Measurements from ENCODE around the gene LPP. TPM values are rescaled to one million over a fixed set of nuclear protein-coding genes. Genes with fewer than 3 reads are reported as not detected.

The LPP gene
- polyA plus RNA-seq, 2 of the 4 experiments (the other 2 are of a cell fraction): 11.0 to 30.8 TPM

DNA sequence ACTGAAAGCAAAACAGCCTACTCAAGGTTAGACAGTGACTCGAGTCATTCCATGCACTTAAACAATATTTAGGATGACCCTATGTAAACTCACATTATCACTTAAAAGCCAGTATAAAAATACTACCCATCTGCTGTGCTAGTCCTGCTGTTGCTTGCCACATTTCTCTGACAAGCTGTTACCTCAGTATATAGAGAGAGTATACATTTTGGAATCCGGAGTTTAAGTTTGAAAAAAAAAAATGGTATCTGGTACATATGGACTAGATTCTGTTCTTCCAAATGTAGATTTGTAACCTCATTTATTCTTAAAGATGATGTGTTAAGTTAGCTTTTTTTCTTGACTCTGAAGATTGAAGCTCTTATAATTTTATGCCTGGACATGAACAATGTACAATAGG, 514.0 kb downstream of the LPP start:
- WGBS (ENCODE audit: missing lambda C conversion rate): 76% methylated on average over 2 of the region's 2 CpGs
- no peak overlapping the region for H3K4me2 ChIP-seq
- ChIA-PET CTCF (no interaction called here), POLR2A (no interaction called here)
- no peak for DNase-seq (ENCODE audit: low read depth in 1 of 2, low spot score in 1 of 2)
- TF ChIP-seq, protein P1, sequence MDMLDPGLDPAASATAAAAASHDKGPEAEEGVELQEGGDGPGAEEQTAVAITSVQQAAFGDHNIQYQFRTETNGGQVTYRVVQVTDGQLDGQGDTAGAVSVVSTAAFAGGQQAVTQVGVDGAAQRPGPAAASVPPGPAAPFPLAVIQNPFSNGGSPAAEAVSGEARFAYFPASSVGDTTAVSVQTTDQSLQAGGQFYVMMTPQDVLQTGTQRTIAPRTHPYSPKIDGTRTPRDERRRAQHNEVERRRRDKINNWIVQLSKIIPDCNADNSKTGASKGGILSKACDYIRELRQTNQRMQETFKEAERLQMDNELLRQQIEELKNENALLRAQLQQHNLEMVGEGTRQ (IDR thresholded peaks at IDR 0.05): no peak
- TF ChIP-seq, protein P2, sequence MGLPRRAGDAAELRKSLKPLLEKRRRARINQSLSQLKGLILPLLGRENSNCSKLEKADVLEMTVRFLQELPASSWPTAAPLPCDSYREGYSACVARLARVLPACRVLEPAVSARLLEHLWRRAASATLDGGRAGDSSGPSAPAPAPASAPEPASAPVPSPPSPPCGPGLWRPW (IDR thresholded peaks at IDR 0.05): no peak
- TF ChIP-seq, protein P3, sequence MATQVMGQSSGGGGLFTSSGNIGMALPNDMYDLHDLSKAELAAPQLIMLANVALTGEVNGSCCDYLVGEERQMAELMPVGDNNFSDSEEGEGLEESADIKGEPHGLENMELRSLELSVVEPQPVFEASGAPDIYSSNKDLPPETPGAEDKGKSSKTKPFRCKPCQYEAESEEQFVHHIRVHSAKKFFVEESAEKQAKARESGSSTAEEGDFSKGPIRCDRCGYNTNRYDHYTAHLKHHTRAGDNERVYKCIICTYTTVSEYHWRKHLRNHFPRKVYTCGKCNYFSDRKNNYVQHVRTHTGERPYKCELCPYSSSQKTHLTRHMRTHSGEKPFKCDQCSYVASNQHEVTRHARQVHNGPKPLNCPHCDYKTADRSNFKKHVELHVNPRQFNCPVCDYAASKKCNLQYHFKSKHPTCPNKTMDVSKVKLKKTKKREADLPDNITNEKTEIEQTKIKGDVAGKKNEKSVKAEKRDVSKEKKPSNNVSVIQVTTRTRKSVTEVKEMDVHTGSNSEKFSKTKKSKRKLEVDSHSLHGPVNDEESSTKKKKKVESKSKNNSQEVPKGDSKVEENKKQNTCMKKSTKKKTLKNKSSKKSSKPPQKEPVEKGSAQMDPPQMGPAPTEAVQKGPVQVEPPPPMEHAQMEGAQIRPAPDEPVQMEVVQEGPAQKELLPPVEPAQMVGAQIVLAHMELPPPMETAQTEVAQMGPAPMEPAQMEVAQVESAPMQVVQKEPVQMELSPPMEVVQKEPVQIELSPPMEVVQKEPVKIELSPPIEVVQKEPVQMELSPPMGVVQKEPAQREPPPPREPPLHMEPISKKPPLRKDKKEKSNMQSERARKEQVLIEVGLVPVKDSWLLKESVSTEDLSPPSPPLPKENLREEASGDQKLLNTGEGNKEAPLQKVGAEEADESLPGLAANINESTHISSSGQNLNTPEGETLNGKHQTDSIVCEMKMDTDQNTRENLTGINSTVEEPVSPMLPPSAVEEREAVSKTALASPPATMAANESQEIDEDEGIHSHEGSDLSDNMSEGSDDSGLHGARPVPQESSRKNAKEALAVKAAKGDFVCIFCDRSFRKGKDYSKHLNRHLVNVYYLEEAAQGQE (IDR thresholded peaks at IDR 0.05): no peak
- TF ChIP-seq, protein P4, sequence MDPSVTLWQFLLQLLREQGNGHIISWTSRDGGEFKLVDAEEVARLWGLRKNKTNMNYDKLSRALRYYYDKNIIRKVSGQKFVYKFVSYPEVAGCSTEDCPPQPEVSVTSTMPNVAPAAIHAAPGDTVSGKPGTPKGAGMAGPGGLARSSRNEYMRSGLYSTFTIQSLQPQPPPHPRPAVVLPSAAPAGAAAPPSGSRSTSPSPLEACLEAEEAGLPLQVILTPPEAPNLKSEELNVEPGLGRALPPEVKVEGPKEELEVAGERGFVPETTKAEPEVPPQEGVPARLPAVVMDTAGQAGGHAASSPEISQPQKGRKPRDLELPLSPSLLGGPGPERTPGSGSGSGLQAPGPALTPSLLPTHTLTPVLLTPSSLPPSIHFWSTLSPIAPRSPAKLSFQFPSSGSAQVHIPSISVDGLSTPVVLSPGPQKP (IDR thresholded peaks at IDR 0.05; ENCODE audit: low read depth, low read length): no peak
- no peak for TF ChIP-seq ZNF302 (CRISPR knock-in tag; IDR thresholded peaks at IDR 0.05)
- H3K4me3 ChIP-seq: no peak overlapping the region
- ATAC-seq: no peak
- H3K4me1 ChIP-seq: peaks cover 9% of the 10 kb centered on the region
- no peak for FAIRE-seq
- no peak overlapping the region for H3K27ac ChIP-seq
- no peaks in the 10 kb centered on the region for H3K9me3 ChIP-seq

- DNase-seq (ENCODE audit: low read depth in 1 of 2, low spot score in 1 of 2) (no peak), ATAC-seq (no peak), FAIRE-seq (no peak)
- no peak overlapping the region for H3K4me2 ChIP-seq
- peaks cover 25% of the 10 kb centered on the region for H3K4me1 ChIP-seq
- no peak overlapping the region for H3K4me3 ChIP-seq
- no peaks in the 10 kb centered on the region for H3K9me3 ChIP-seq
- CTCF ChIA-PET: interaction anchor here (0.5 kb wide), 1 partner anchor 235 kb away, joined by 3 read pairs; no protein-coding TSS in a partner anchor
- 84% methylated on average over 5 of the region's 5 CpGs for WGBS (ENCODE audit: missing lambda C conversion rate)
- TF ChIP-seq TFCP2L1 (CRISPR knock-in tag; IDR thresholded peaks at IDR 0.05) (no peak), JUNB (IDR thresholded peaks at IDR 0.05) (no peak), ZC3H11A (IDR thresholded peaks at IDR 0.05) (no peak), ATOH8 (CRISPR knock-in tag; IDR thresholded peaks at IDR 0.05; ENCODE audit: low read depth) (no peak), HOXB5 (CRISPR knock-in tag; IDR thresholded peaks at IDR 0.05) (no peak)
- H3K27ac ChIP-seq: no peak overlapping the region
- POLR2A ChIA-PET: no interaction called here
Measured at GRCh38 chr3:188670446-188670845, 516.5 kb downstream of the LPP start.

DNA sequence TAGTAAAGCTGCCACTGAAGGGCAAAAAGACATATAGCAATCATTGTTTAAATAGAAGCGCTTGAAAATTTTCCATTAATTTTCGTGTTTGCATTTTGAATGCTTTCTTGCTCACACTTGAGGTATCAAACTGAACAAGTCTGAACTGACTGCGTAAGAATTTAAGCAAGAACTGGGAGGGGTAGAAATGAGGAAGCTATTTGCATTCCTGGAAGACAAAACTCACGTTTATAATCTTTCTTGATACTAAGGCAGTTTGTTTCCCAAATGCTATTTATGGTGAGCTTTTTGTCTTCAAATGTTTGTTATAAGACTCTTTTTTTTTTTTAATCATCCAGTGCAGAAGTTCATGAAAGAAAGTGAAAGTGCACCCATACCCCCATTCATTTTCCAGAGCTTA, 518.0 kb downstream of the LPP start:
- WGBS (ENCODE audit: missing lambda C conversion rate): 59% methylated on average over 4 of the region's 4 CpGs
- Histone ChIP-seq H3K9me3 (no peaks in the 10 kb centered on the region), H3K27ac (no peak overlapping the region), H3K4me3 (no peak overlapping the region), H3K4me2 (0 out of 3 replicates have a peak overlapping the region, but pooled peaks have one; percentile 27), H3K4me1 (peaks cover 25% of the 10 kb centered on the region)
- ATAC-seq (no peak), DNase-seq (ENCODE audit: low read depth in 1 of 2, low spot score in 1 of 2) (no peak), FAIRE-seq (no peak)
- POLR2A ChIA-PET: no interaction called here
- CTCF ChIA-PET: interaction anchor here (0.9 kb wide), 1 partner anchor 9 kb away, joined by 3 read pairs; no protein-coding TSS in a partner anchor
- TF ChIP-seq, protein P5, sequence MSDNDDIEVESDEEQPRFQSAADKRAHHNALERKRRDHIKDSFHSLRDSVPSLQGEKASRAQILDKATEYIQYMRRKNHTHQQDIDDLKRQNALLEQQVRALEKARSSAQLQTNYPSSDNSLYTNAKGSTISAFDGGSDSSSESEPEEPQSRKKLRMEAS (IDR thresholded peaks at IDR 0.05): no peak
- no peak for TF ChIP-seq CHD2 (IDR thresholded peaks at IDR 0.05; ENCODE audit: low read length, partially characterized antibody)
- TF ChIP-seq, protein P3 (IDR thresholded peaks at IDR 0.05): no peak
- no peak for TF ChIP-seq KDM1A (IDR thresholded peaks at IDR 0.05; ENCODE audit: low read depth)
- no peak for TF ChIP-seq ZFP36 (IDR thresholded peaks at IDR 0.05; ENCODE audit: borderline replicate concordance, partially characterized antibody)
- no peak for TF ChIP-seq POLR2AphosphoS2 (conservative IDR thresholded peaks at IDR 0.05; ENCODE audit: low read length)
- TF ChIP-seq ESRRA (IDR thresholded peaks at IDR 0.05; ENCODE audit: borderline replicate concordance, low read length): no peak
- no peak for TF ChIP-seq GATA3 (IDR thresholded peaks at IDR 0.05; ENCODE audit: borderline replicate concordance)
- TF ChIP-seq FOSB (CRISPR knock-in tag; IDR thresholded peaks at IDR 0.05): no peak
- no peak for TF ChIP-seq MAZ (IDR thresholded peaks at IDR 0.05; ENCODE audit: borderline replicate concordance, low read depth, low read length)
- TF ChIP-seq HOXB5 (CRISPR knock-in tag; IDR thresholded peaks at IDR 0.05): no peak
- TF ChIP-seq CTCF (IDR thresholded peaks at IDR 0.05): no peak
